NT2/D1 (cell line): ENCODE results near the gene FIG4.
"Not testable (repeated sequence)": the region's sequence is repeated elsewhere in the genome, so short reads cannot be mapped to it uniquely, and the experiment has no call there.

Source experiments
- SUZ12 ChIP-seq: IDR thresholded peaks from 2 replicates; pipeline ENCODE4 v1.6.1; 2011; ENCODE audit not compliant: insufficient read length, insufficient read depth; ENCODE audit errors: extremely low read depth
- YY1 ChIP-seq: IDR thresholded peaks from 2 replicates; pipeline ENCODE4 v1.6.1; 2011; ENCODE audit not compliant: insufficient read length, insufficient read depth
- ZNF274 ChIP-seq: IDR thresholded peaks from 2 replicates; pipeline ENCODE4 v1.6.1; 2011; ENCODE audit warnings: mild to moderate bottlenecking, low read depth, low read length

DNA sequence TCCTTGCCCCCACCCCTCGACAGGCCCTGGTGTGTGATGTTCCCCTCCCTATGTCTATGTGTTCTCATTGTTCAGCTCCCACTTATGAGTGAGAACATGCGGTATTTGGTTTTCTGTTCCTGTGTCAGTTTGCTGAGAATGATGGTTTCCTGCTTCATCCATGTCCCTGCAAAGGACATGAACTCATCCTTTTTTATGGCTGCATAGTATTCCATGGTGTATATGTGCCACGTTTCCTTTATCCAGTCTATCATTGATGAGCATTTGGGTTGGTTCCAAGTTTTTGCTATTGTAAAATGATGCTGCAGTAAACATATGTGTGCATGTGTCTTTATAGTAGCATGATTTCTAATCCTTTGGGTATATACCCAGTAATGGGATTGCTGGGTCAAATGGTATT, 34.2 kb downstream of the FIG4 start:
- TF ChIP-seq YY1, SUZ12, ZNF274: not testable (repeated sequence)
